ENCODE data around the gene IL17C. TPM values are rescaled to one million over a fixed set of nuclear protein-coding genes. Genes with fewer than 3 reads are reported as not detected.

Gene IL17C
- total and polyA plus RNA-seq, 2 donors (not counting 1 experiment from before 2014, with no cell fraction given) = 1.3 to 1.5 TPM

DNA sequence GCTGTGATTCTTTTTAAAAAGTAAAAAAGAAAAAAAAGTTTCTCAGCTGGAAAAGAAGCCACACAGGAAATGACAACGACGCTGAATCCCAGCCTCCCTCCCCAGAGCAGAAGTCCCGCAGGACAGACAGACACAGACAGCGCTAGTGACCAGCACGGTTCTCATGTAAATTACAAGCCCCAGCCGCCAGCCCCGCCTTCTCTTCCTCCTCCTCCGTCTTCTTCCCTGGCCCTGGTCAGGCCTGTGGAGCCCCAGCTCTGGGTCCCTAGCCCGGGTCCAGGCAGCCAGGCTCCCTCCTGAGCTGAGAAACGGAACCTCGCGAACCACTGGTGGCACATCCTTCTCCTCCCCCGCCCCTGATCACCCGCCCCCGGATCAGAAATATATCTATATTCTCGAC, 7.0 kb upstream of the IL17C start:
- no peak overlapping the region for H3K4me3 ChIP-seq (ENCODE audit: control extremely low read depth in 1 of 5, extremely low read depth in 1 of 5, insufficient read depth in 1 of 5, low read depth in 2 of 5, low read length in 4 of 5)
- intact Hi-C loops (cut with micrococcal nuclease) = loop anchor here (5.0 to 10.0 kb wide), 2 partner anchors 153 to 179 kb away; partner anchors contain the start of genes PIEZO1 and ZFPM1
- H3K9ac ChIP-seq (ENCODE audit: low read length) = no peak overlapping the region
- H3K4me1 ChIP-seq (ENCODE audit: control insufficient read depth in 2 of 2, insufficient read depth in 2 of 2, low read length in 2 of 2) = peaks cover 20 to 35% of the 10 kb centered on the region in 2 donors
- Mint-ChIP-seq H3K4me1 (peaks cover 28% of the 10 kb centered on the region), H3K27ac (no peak overlapping the region), H3K9me3 (ENCODE audit: insufficient read depth) (no peaks in the 10 kb centered on the region), H3K4me3 (no peak overlapping the region), H3K27me3 (no peaks in the 10 kb centered on the region)
- ATAC-seq (ENCODE audit: low read depth) (no peak), DNase-seq (no peak)
- ChIA-PET POLR2A (no interaction called here), CTCF (interaction anchor here (2.5 kb wide), 1 partner anchor 51 kb away, joined by 14 read pairs; no protein-coding TSS in a partner anchor)
- H4K20me1 ChIP-seq (ENCODE audit: control insufficient read depth, insufficient read depth, low read length, poor library complexity, severe bottlenecking) = peaks cover 15% of the 10 kb centered on the region
- H3K4me2 ChIP-seq (replicated peaks; ENCODE audit: low read depth, low read length, poor library complexity, severe bottlenecking) = no peak overlapping the region
- H3K36me3 ChIP-seq (replicated peaks in 1 of 2; ENCODE audit: control extremely low read depth in 1 of 2, control insufficient read depth in 1 of 2, extremely low read depth in 1 of 2, insufficient read depth in 2 of 2, low read length in 1 of 2) = peaks cover 0 to 50% of the 10 kb centered on the region in 2 experiments
- no peaks in the 10 kb centered on the region for H3K27me3 ChIP-seq (replicated peaks in 1 of 4; ENCODE audit: control extremely low read depth in 1 of 4, control insufficient read depth in 3 of 4, insufficient read depth in 4 of 4, low read length in 3 of 4)
- 90% methylated on average over 12 of the region's 16 CpGs for WGBS (ENCODE audit: insufficient coverage)
- H2AFZ ChIP-seq (ENCODE audit: insufficient read depth, low read depth, low read length, poor library complexity, severe bottlenecking) = no peak overlapping the region
- no peaks in the 10 kb centered on the region for H3K9me3 ChIP-seq (ENCODE audit: control extremely low read depth in 1 of 3, control insufficient read depth in 2 of 3, insufficient read depth in 1 of 3, low read length in 2 of 3)
- TF ChIP-seq CTCF (IDR thresholded peaks at IDR 0.05) = no peak
- no peak for TF ChIP-seq EZH2 (IDR thresholded peaks at IDR 0.05; ENCODE audit: borderline replicate concordance, insufficient read depth, low read depth, low read length, poor library complexity, severe bottlenecking)
- H3K79me2 ChIP-seq (ENCODE audit: control insufficient read depth, insufficient read depth, low read length) = no peaks in the 10 kb centered on the region
- no peak overlapping the region for H3K27ac ChIP-seq (ENCODE audit: low read length in 2 of 2)

DNA sequence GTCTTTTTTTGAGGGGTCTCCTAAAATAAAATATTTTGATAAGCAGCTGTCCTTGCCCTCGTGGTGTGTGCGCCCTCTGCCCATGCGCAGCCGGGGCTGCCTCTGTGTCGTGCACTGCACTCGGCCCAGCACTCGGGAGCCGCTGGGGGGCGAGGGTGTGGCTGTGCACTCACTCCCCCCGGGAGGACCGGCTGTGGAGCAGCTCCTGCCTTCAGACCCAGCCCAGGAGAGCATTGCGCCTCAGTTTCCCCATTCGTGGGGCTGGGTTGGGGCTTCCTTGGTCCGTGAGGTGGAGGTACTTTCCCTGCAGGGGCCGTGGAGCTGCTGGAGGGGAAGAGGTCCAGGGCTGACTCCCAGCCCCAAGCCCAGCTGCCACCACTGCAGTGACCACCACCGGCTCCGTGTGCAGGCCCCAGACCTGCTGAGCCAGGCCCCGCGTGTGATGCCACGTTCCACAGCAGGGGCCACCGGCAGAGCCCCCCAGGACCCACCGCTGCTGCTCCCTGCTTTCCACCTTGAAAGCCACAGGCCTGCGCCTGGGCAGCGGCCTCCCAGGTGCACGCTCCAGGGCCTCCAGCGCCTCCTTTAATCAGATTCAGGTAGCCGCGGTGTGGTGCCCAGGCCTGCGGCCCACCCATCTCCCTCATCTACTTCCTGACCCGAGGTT, 6.3 kb upstream of the IL17C start:
- H3K79me2 ChIP-seq (ENCODE audit: control insufficient read depth, insufficient read depth, low read length) = no peaks in the 10 kb centered on the region
- peaks cover 30% of the 10 kb centered on the region for H3K4me1 Mint-ChIP-seq
- peaks cover 0 to 45% of the 10 kb centered on the region in 2 experiments for H3K36me3 ChIP-seq (replicated peaks in 1 of 2; ENCODE audit: control extremely low read depth in 1 of 2, control insufficient read depth in 1 of 2, extremely low read depth in 1 of 2, insufficient read depth in 2 of 2, low read length in 1 of 2)
- ChIA-PET POLR2A (interaction anchor here (2.0 kb wide), 1 partner anchor 12 kb away, joined by 6 read pairs; no protein-coding TSS in a partner anchor), CTCF (interaction anchor here (1.8 to 2.5 kb wide), 3 partner anchors 50 to 73 kb away, joined by 8 to 14 read pairs (median 8); partner anchors contain the start of gene ZC3H18)
- 96% methylated on average over 28 of the region's 30 CpGs for WGBS (ENCODE audit: insufficient coverage)
- ATAC-seq (ENCODE audit: low read depth) = no peak
- H3K4me3 Mint-ChIP-seq = no peak overlapping the region
- H3K9ac ChIP-seq (ENCODE audit: low read length) = no peak overlapping the region
- H3K4me1 ChIP-seq (ENCODE audit: control insufficient read depth in 2 of 2, insufficient read depth in 2 of 2, low read length in 2 of 2) = peaks cover 21 to 40% of the 10 kb centered on the region in 2 donors
- no peak overlapping the region for H3K4me3 ChIP-seq (ENCODE audit: control extremely low read depth in 1 of 5, extremely low read depth in 1 of 5, insufficient read depth in 1 of 5, low read depth in 2 of 5, low read length in 4 of 5)
- no peak for TF ChIP-seq CTCF (IDR thresholded peaks at IDR 0.05)
- TF ChIP-seq EZH2 (IDR thresholded peaks at IDR 0.05; ENCODE audit: borderline replicate concordance, insufficient read depth, low read depth, low read length, poor library complexity, severe bottlenecking) = no peak
- H4K20me1 ChIP-seq (ENCODE audit: control insufficient read depth, insufficient read depth, low read length, poor library complexity, severe bottlenecking) = peaks cover 15% of the 10 kb centered on the region
- H3K9me3 Mint-ChIP-seq (ENCODE audit: insufficient read depth) = no peaks in the 10 kb centered on the region
- peaks cover 0 to 2% (median 0%) of the 10 kb centered on the region in 3 donors for H3K9me3 ChIP-seq (ENCODE audit: control extremely low read depth in 1 of 3, control insufficient read depth in 2 of 3, insufficient read depth in 1 of 3, low read length in 2 of 3)
- intact Hi-C loops (cut with micrococcal nuclease) = loop anchor here (5.0 to 10.0 kb wide), 2 partner anchors 153 to 180 kb away; partner anchors contain the start of genes PIEZO1 and ZFPM1
- H3K27ac Mint-ChIP-seq = no peak overlapping the region
- no peak for DNase-seq
- H3K4me2 ChIP-seq (replicated peaks; ENCODE audit: low read depth, low read length, poor library complexity, severe bottlenecking) = no peak overlapping the region
- no peak overlapping the region for H3K27ac ChIP-seq (ENCODE audit: low read length in 2 of 2)
- H2AFZ ChIP-seq (ENCODE audit: insufficient read depth, low read depth, low read length, poor library complexity, severe bottlenecking) = no peak overlapping the region
- H3K27me3 ChIP-seq (replicated peaks in 1 of 4; ENCODE audit: control extremely low read depth in 1 of 4, control insufficient read depth in 3 of 4, insufficient read depth in 4 of 4, low read length in 3 of 4) = no peaks in the 10 kb centered on the region
- H3K27me3 Mint-ChIP-seq = no peaks in the 10 kb centered on the region

Data from B cell (primary cell).